ENCODE data around the gene PTPRT.

PTPRT gene

GRCh38 chr20:42483730-42484303 is 705.9 kb downstream of the PTPRT start:
- no peak for DNase-seq (ENCODE audit: low read depth)
- TF ChIP-seq CTCF (conservative IDR thresholded peaks at IDR 0.05; ENCODE audit: control insufficient read depth, insufficient read depth, low read depth, low read length): peak; percentile 16
- no peak overlapping the region for H3K4me3 ChIP-seq (ENCODE audit: control insufficient read depth, low read depth, low read length)

- no peak for DNase-seq (ENCODE audit: low read depth)
- H3K4me3 ChIP-seq (ENCODE audit: control insufficient read depth, low read depth, low read length): no peak overlapping the region
- no peak for TF ChIP-seq CTCF (conservative IDR thresholded peaks at IDR 0.05; ENCODE audit: control insufficient read depth, insufficient read depth, low read depth, low read length)
These were observed 706.9 kb downstream of the PTPRT start for GRCh38 chr20:42482808-42483207.

- no peak for DNase-seq (ENCODE audit: low read depth)
- no peak for TF ChIP-seq CTCF (conservative IDR thresholded peaks at IDR 0.05; ENCODE audit: control insufficient read depth, insufficient read depth, low read depth, low read length)
- no peak overlapping the region for H3K4me3 ChIP-seq (ENCODE audit: control insufficient read depth, low read depth, low read length)
These were observed 713.9 kb downstream of the PTPRT start for GRCh38 chr20:42475773-42476172.

- no peak for TF ChIP-seq CTCF (conservative IDR thresholded peaks at IDR 0.05; ENCODE audit: control insufficient read depth, insufficient read depth, low read depth, low read length)
- DNase-seq (ENCODE audit: low read depth): no peak
- no peak overlapping the region for H3K4me3 ChIP-seq (ENCODE audit: control insufficient read depth, low read depth, low read length)
These were observed 715.1 kb downstream of the PTPRT start for GRCh38 chr20:42474646-42475045.

- H3K4me3 ChIP-seq (ENCODE audit: control insufficient read depth, low read depth, low read length): no peak overlapping the region
- TF ChIP-seq CTCF (conservative IDR thresholded peaks at IDR 0.05; ENCODE audit: control insufficient read depth, insufficient read depth, low read depth, low read length): no peak
- no peak for DNase-seq (ENCODE audit: low read depth)
These were observed 717.5 kb downstream of the PTPRT start for GRCh38 chr20:42472198-42472597.

GRCh38 chr20:42461965-42462593 is 727.6 kb downstream of the PTPRT start:
- no peak for DNase-seq (ENCODE audit: low read depth)
- no peak overlapping the region for H3K4me3 ChIP-seq (ENCODE audit: control insufficient read depth, low read depth, low read length)
- TF ChIP-seq CTCF (conservative IDR thresholded peaks at IDR 0.05; ENCODE audit: control insufficient read depth, insufficient read depth, low read depth, low read length): no peak
